GM23338 (cell line): Measurements from ENCODE around the gene ANP32A.

Source experiments
- EZH2phosphoT487 ChIP-seq: fragments of 200-600 bp; sonication (generic); IDR thresholded peaks from one replicate; pipeline ENCODE4 v1.8.1; 2018; ENCODE audit warnings: antibody characterized with exemption; ENCODE audit not compliant: unreplicated experiment
- REST ChIP-seq: IDR thresholded peaks from one replicate; pipeline ENCODE4 v1.6.1; 2018; ENCODE audit warnings: antibody characterized with exemption; ENCODE audit not compliant: unreplicated experiment
- TF ChIP-seq, protein P1 (sequence below), 2 experiments: fragments of 200-600 bp in 1 of 2; sonication (generic) in 1 of 2; conservative IDR thresholded peaks; 2 replicates each; pipeline versions ENCODE4 v1.5.1 to v1.6.1; 2016 to 2017; ENCODE audit warnings: antibody characterized with exemption in 2 of 2, low read depth in 2 of 2, mild to moderate bottlenecking in 2 of 2, moderate library complexity in 1 of 2
- TF ChIP-seq, protein P2 (sequence below): fragments of 250-450 bp; sonication (Bioruptor Pico); IDR thresholded peaks from 2 replicates; pipeline ENCODE4 v1.5.0; 2020; ENCODE audit warnings: mild to moderate bottlenecking, moderate library complexity

GRCh38 chr15:68796576-68796975, 24.1 kb downstream of the ANP32A start:
- TF ChIP-seq, protein P1, sequence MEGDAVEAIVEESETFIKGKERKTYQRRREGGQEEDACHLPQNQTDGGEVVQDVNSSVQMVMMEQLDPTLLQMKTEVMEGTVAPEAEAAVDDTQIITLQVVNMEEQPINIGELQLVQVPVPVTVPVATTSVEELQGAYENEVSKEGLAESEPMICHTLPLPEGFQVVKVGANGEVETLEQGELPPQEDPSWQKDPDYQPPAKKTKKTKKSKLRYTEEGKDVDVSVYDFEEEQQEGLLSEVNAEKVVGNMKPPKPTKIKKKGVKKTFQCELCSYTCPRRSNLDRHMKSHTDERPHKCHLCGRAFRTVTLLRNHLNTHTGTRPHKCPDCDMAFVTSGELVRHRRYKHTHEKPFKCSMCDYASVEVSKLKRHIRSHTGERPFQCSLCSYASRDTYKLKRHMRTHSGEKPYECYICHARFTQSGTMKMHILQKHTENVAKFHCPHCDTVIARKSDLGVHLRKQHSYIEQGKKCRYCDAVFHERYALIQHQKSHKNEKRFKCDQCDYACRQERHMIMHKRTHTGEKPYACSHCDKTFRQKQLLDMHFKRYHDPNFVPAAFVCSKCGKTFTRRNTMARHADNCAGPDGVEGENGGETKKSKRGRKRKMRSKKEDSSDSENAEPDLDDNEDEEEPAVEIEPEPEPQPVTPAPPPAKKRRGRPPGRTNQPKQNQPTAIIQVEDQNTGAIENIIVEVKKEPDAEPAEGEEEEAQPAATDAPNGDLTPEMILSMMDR (conservative IDR thresholded peaks at IDR 0.05; ENCODE audit: low read depth in 2 of 2), result no peak
- TF ChIP-seq REST (no peak), EZH2phosphoT487 (no peak)
- TF ChIP-seq, protein P2, sequence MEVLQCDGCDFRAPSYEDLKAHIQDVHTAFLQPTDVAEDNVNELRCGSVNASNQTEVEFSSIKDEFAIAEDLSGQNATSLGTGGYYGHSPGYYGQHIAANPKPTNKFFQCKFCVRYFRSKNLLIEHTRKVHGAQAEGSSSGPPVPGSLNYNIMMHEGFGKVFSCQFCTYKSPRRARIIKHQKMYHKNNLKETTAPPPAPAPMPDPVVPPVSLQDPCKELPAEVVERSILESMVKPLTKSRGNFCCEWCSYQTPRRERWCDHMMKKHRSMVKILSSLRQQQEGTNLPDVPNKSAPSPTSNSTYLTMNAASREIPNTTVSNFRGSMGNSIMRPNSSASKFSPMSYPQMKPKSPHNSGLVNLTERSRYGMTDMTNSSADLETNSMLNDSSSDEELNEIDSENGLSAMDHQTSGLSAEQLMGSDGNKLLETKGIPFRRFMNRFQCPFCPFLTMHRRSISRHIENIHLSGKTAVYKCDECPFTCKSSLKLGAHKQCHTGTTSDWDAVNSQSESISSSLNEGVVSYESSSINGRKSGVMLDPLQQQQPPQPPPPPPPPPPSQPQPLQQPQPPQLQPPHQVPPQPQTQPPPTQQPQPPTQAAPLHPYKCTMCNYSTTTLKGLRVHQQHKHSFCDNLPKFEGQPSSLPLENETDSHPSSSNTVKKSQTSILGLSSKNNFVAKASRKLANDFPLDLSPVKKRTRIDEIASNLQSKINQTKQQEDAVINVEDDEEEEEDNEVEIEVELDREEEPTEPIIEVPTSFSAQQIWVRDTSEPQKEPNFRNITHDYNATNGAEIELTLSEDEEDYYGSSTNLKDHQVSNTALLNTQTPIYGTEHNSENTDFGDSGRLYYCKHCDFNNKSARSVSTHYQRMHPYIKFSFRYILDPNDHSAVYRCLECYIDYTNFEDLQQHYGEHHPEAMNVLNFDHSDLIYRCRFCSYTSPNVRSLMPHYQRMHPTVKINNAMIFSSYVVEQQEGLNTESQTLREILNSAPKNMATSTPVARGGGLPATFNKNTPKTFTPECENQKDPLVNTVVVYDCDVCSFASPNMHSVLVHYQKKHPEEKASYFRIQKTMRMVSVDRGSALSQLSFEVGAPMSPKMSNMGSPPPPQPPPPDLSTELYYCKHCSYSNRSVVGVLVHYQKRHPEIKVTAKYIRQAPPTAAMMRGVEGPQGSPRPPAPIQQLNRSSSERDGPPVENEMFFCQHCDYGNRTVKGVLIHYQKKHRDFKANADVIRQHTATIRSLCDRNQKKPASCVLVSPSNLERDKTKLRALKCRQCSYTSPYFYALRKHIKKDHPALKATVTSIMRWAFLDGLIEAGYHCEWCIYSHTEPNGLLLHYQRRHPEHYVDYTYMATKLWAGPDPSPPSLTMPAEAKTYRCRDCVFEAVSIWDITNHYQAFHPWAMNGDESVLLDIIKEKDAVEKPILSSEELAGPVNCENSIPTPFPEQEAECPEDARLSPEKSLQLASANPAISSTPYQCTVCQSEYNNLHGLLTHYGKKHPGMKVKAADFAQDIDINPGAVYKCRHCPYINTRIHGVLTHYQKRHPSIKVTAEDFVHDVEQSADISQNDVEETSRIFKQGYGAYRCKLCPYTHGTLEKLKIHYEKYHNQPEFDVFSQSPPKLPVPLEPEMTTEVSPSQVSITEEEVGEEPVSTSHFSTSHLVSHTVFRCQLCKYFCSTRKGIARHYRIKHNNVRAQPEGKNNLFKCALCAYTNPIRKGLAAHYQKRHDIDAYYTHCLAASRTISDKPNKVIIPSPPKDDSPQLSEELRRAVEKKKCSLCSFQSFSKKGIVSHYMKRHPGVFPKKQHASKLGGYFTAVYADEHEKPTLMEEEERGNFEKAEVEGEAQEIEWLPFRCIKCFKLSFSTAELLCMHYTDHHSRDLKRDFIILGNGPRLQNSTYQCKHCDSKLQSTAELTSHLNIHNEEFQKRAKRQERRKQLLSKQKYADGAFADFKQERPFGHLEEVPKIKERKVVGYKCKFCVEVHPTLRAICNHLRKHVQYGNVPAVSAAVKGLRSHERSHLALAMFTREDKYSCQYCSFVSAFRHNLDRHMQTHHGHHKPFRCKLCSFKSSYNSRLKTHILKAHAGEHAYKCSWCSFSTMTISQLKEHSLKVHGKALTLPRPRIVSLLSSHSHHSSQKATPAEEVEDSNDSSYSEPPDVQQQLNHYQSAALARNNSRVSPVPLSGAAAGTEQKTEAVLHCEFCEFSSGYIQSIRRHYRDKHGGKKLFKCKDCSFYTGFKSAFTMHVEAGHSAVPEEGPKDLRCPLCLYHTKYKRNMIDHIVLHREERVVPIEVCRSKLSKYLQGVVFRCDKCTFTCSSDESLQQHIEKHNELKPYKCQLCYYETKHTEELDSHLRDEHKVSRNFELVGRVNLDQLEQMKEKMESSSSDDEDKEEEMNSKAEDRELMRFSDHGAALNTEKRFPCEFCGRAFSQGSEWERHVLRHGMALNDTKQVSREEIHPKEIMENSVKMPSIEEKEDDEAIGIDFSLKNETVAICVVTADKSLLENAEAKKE (CRISPR knock-in tag), result no peak
